COLO668 (cell line): ENCODE data around the gene CCDC7.
"Not testable (repeated sequence)": the region's sequence is repeated elsewhere in the genome, so short reads cannot be mapped to it uniquely, and the experiment has no call there.

Experiments used
- DNase-seq: peaks from one replicate; lab custom pipeline; 2025; ENCODE audit not compliant: unreplicated experiment; lab: John Stamatoyannopoulos, UW

The CCDC7 gene

DNA sequence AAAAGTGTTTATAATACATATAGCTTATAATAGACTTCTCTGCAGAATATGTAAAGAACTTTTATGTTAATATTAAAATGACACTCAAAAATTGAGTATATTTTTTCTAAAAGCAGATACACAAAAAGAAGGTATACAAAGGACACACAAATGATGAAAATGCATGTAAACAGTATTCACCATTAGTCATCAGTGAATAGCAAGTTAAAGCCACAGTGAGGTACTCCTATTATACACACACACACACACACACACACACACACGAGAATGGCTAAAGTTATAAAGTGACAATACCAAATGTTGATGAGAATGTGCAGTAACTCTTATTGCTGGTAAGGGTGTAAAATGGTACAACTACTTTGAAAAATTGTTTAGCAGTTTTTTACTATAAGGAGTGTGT, 419.2 kb downstream of the CCDC7 start:
- no peak for DNase-seq

DNA sequence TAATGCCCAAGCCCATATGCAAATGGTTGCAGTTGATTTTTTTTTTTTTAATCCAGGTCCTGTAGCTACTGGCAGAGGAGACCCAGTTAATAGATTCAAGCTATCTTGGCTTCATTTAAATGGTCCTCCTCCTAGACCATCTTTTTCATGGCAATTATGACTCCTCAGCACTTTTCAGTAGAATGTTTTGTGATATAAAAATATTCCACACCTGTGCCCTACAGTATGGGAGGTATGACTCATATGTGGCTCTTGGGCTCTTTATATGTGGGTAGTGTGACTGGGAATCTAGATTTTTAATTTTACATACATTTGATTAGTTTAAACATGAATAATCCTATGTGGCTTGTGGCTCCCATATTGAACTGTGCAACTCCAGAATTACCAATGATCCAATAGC, 432.0 kb downstream of the CCDC7 start:
- DNase-seq, result no peak

DNA sequence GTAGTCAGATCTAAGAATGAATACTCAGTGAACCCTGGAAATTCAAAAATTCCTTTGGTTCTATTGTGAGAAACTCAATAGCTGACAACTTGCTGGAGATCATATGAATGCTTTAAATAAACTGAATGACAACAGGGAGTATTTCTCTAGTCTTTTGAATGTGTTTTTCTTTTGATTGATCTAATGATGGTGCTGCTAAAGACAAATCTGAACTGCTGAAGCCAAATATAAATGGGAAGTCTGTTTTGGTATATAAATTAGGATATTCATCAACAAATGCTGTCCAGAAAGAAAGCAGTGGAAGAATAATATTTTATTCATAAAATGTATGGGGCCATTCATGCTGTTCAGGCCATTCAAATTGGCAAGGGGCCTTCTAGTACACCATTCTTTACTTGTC, 432.7 kb downstream of the CCDC7 start:
- no peak for DNase-seq

DNA sequence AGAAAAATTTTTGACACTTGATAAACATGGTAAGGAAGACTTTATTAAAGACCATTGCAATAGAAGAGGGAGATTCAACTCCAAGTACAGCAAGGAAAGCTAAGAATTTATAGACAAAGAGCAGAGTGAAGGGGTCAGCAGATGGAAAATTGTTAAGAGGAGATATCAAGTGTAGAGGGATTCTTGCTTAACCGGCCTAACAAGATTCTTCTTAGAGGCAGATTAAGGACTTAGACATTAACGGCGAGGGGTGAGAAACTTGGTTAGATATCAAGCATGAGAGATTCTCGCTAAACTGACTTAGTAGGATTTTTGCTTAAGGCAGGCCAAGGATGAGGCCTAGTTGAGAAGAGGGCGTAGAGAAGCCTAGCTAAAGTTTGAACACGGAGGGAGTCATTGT, 436.1 kb downstream of the CCDC7 start:
- DNase-seq, result no peak

DNA sequence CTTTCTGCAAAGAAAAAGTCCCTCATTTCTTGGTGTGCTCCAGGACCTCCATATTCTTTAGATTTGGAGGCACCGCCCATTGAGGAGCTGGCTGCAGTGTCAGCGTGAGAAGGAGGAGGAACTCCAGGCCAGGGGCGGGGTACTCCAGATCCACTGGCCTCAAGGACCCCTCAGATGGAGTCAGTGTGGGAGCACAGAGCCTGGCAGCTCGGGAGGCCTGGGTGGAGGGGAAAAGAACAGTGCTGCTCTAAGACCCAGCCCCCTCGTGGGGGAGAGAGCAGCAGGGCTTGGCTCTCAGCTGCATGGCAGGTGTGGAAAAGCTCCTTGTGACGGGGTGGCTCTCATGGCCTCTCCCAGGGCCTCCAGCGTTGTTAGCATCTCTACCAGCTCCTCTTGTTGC, 441.5 kb downstream of the CCDC7 start:
- DNase-seq, result no peak

DNA sequence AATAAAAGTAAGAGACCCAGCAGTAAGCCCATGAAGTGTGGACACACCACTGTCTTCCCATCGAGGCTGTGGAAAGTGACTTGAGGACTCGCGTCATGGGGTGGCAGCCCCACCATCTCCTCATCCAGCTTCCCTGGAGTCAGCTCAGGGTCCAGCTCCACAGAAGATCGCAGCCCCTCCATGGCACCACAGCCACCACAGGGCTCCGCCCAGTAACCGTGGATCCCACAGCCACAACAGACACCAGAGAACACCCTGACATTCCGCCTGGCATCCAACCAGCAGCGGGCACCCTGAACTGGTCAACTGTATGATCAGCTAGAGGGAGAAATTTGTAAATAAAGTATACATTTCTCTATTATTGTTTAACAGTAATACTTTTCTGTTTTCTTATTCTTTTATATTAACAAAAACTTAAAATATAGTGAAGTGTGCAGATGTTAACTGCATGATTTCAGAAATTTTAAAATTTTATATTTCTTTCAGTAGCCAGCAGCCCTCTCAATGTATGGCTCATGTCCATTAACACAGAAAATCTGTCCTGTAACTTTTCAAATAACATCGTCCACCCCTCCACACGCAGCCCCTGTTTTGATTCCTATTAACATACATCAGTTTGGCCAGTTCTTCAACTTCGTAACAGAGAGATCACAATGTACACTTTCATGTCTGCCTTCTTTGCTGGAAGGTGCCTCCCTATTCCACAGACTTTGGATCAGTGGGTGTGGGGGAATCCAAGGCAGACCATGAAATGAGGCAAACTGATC, 442.4 kb downstream of the CCDC7 start:
- DNase-seq, result no peak

DNA sequence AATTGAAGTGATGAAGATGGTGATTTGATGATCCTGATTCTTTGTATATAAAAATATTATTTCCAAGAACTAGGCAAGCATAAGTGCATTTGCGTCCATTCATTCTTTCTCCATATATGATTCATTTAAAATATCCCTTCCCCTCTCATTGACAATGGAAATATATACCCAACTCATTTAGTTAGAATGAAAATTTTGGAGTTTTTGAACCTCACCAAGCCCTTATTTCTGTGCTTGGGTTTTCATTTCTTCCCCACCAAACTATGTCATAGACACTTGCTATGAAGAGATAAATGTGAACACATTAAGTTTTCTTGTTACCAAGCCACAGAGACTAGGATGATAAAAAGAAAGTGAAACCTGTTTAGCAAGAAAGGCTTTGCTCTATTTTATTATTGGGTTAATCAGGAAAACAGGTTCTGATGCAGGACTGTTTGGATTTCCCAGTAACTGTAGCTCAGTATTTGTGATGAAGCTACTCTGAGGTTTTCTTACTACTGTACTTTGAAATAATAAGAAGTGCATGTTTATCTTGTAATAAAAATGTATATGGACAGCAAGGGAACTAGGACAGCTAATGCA, 443.8 kb downstream of the CCDC7 start:
- no peak for DNase-seq

DNA sequence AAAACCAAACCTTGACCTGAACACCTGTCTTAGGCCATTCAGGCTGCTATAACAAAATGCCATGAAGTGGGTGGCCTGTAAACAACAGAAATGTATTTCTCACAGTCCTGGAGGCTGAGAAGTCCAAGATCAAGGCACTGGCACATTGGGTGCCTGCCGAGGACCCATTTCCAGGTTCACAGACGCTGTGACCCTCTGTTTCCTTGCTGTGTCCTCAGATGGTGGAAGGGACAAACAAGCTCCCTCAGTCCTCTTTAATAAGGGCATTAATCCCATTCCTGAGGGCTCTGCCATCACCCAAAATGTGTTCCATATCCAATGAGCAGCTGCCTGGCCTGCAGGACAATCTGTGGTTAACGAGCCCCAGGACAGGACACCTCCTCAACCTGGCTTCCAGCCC, 444.5 kb downstream of the CCDC7 start:
- DNase-seq, result no peak

DNA sequence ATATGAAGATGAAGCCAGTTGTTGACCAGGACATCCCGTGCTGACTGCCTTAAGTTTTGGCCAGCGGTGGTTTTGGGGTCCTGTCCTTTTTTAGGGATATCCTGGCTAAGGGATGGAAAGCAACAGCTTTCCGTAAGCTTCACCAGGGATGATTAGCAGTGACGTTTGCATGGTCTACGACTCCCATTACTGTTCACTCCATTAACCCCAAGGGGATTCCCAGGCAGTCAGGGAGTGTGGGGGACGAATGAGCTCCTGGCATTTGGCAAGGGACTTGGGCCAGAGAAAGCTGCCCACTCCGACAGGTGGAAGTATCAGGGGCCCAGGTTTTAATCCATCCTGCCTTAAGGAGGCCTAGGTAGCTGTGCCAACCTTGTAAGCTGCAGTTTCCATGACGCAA, 445.3 kb downstream of the CCDC7 start:
- DNase-seq, result no peak

DNA sequence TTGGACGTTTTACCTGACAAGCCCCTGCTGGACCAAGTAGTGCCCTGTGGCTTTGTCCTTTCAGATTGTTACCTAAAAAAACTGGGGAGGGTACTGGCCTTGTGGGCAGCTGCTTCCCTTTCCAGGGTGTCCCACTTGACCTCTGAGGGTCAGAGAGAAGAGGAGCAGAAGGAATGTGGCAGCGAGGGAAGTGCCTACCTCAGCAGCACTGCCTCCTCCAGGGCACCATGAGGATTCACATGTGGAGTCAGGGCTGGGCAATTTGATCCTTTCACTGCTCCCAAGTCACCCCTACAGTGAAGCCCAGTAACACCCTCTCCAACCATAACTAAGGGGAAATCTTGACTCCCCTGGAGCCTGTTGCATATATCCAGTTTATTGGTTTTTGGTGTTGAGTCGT, 447.5 kb downstream of the CCDC7 start:
- no peak for DNase-seq

DNA sequence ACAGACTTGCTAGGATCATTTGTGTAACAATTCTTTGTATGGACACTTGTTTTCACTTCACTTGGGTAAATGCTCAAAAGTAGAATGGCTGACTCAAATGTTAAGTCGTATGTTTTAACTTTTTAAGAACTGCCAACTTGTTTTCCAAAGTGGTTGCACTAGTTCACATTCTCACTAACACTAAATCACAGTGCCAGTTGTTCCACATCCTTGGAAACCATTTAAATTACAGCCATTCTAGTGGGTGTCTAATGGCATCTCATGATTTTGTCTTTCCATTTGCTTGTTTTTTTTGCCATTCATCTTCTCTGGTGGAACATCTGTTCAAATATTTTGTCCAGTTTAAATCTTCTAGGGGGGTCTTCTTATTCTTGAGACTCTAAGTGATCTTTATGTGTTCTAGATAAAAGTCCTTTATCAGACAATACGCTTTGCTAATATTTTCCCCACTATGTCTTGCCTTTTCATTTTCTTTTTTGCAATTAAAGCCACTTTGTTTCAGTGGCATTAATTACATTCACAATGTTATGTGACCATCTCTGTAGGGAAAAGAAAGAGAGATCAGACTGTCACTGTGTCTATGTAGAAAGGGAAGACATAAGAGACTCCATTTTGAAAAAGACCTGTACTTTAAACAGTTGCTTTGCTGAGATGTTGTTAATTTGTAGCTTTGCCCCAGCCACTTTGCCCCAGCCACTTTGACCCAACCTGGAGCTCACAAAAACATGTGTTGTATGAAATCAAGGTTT, 448.1 kb downstream of the CCDC7 start:
- no peak for DNase-seq

DNA sequence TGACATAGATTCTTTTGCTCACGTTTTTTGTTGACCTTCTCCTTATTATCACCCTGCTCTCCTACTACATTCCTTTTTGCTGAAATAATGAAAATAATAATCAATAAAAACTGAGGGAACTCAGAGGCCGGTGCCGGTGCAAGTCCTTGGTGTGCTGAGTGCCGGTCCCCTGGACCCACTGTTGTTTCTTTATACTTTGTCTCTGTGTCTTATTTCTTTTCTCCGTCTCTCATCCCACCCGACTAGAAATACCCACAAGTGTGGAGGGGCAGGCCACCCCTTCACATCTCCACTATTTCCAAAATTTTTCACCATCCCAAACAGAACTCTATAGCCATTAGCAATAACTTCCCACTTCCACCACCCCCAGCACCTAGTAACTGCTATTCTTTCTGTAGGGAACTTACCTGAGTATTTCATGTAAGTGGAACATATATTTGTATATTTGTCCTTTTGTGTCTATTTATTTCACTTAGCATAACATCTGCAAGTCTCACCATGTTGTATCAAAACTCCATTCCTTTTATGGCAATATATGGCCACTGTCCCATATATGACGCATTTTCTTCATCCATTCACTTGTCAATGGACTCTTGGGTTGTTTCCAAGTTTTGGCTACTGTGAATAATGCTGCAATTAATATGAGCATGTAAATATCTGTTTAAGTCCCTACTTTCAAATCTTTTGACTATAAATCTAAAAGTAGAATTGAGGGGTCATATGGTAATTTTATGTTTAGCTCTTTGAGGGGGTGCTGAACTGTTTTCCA, 449.4 kb downstream of the CCDC7 start:
- DNase-seq, result not testable (repeated sequence)

DNA sequence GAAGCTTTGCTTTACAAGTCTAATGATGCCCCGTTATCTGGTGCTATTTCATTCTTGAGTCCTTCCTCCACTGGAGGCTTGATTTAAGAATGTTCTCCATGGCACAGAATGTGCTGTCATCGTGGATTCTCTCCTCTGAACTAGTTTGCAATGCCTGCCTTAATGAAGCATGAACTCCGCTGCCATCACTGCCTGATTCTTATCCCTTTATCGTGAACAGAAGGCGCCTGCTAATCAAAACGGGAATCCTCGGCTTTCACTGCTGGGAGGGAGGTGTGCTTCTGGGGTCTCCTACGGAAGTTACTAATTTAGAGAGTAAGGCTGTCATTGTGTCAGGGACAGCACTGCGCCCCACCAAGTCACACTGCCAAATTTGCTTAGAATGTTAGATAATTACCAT, 455.9 kb downstream of the CCDC7 start:
- DNase-seq, result no peak

DNA sequence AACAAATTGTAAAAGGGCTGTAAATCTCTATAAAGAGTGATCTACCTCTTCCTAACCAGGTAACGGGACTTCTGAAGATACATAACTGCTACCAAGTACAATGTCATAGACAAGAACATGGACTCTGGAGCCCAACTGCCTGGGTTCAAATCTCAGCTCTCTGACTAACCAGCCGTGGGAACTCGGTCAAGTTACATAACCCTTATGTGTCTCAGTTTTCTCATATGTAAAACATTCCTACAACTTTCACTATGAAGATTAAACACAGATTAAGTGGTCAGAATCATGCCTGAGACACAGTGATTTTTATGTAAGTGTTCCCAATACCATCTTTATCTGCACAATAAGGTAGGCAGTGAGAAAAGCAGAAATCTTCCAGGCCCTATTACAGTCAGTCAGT, 459.5 kb downstream of the CCDC7 start:
- DNase-seq, result no peak

DNA sequence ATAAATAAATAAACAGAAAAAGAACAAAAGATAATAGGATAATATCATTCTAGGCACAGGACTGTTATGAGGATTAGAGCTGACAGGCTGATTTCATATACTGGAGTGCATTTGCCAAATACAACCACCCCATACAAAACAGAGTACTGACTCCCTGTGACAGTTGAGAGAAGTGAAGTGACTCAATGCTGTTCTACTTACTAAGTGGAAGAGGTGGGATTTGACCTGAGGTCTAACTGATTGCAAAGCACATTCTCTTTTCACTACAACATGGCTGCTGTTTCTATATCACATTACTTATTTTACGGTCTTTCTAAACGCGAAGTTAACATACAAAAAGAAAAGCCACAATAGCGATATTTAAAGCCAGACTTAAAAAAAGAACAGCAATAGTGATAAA, 460.7 kb downstream of the CCDC7 start:
- DNase-seq, result no peak

DNA sequence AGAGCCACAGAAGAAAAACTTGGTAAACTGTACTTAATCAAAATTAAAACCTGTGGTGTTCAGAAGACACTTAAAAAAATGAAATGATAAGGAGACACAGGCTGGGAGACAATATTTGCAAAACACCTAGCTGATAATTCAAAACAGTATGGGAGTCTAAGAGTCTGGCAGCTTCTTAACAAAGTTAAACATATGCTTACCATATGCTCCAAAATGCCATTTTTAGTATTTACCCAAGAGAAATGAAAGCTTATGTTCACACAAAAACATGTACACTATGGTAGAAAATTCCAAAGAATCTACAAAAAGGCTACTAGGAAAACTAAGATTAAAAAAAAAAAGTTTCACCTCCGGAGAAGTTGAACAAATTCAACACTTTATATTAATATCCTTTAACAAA, 463.5 kb downstream of the CCDC7 start:
- DNase-seq, result no peak

DNA sequence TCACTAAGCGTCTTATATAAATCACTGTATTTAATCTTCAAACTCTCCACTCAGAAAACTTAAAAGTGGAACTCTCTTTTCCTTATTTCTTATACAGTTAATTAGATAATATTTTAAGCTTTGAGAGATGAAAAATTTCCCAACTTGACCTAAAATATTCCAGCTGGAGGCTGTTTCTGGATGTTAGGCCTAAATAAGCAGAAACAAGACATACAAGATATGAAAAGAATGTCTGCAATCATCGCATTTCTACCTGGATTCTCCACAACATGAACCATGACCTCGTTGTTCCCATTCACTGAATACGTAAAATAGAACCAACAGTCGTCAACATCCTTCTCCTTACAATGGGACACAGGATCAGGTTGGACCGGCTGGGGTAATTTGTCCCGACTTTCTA, 464.0 kb downstream of the CCDC7 start:
- DNase-seq, result not testable (repeated sequence)

DNA sequence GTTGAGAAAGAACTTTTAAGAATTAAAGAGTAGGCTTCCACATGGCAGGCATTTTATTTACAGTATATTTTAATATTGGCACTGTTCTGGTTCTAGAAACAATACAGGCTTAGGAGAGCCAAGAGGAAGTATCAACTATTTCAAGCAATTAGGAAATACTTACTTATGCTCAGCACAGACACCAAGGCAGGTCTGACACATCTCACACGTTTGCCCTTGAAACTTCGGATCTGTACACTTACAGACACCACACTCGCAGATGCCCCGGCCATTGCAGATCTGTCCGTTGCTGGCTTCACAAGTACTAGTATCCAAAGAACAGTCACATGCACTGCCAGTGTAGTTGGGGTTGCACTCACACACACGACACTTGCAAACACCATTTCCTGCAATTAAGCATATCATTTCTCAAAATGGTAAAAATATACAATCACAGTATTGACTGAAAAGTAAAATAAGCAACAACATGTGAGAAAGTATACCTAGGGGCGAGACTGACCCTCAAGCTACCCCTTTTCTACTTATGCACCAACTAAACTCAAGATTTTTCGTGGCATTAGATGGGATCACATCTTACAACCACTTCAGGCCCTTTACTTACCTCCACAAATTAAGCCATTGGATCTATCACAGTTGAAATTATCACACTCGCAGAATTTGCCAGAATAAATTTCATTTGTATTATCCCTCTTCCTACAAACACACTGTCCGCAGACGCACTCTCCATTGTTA, 465.5 kb downstream of the CCDC7 start:
- DNase-seq, result no peak

DNA sequence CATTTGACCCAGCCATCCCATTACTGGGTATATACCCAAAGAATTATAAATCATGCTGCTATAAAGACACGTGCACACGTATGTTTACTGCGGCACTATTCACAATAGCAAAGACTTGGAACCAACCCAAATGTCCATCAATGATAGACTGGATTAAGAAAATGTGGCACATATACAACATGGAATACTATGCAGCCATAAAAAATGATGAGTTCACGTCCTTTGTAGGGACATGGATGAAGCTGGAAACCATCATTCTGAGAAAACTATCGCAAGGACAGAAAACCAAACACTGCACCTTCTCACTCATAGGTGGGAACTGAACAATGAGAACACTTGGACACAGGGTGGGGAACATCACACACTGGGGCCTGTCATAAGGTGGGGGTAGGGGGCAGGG, 471.9 kb downstream of the CCDC7 start:
- DNase-seq, result not testable (repeated sequence)

DNA sequence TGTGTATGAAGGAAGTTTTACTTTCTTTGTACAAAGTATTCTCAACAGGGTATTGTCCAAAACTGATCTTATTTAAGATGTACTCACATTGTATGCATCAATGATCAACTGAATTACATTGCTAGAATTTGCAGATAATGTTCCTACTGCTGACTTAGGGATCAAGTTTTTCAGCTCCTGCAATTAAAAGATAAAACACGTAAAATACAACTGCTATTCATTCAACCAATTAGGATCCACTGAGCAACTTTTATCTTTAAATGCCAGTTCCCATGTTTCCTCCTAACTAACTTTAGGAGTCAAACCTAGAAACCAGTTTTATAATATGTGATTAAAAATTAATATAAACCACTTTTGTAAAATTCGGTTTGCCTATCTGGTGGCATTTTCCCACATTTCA, 476.2 kb downstream of the CCDC7 start:
- DNase-seq, result no peak

DNA sequence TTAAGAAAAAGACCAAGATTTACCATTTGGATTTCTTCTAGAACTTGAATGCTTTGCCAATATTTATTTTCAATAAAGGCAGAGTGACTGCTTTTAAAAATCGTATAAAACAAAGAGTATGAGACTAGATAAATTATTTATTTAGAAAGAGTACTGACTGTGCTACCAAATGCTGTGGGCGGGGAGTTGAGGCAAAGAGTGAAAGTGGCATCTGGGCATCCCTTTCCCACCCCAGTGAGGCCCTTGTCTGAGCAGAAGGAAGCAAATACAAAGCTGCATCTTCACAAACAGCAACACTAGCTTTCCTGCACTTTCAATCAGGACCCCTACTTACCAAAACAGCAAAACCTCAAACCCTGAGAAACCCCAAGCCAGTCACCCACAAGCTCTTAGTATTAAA, 477.2 kb downstream of the CCDC7 start:
- DNase-seq, result no peak
